Cortex of kidney (tissue), 1 donor: ENCODE measurements around the gene SPAG9.
"Not testable (repeated sequence)": the region's sequence is repeated elsewhere in the genome, so short reads cannot be mapped to it uniquely, and the experiment has no call there.

ENCODE experiments used
- DNase-seq: peaks from one replicate; lab custom pipeline; 2025; lab: John Stamatoyannopoulos, UW

SPAG9 gene

DNA sequence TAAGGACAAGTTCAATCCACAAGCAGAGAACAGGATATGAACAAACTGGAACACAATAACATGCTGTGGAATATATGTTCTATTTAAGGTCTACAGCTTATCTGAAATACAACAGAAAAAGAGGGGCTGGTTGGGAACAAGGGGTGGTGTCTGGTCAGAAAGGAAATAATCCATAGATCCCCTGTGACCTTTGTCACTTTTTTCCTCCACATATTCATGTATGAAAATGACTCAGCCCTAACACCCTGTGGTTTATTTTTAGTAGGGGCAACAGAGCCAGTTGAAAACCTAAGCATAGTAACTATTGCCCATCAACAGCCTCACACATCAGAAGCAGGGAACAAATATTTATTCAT lies 12.3 kb upstream of the SPAG9 start:
- no peak for DNase-seq

GRCh38 chr17:51128076-51128475 lies 7.4 kb upstream of the SPAG9 start:
- no peak for DNase-seq

DNA sequence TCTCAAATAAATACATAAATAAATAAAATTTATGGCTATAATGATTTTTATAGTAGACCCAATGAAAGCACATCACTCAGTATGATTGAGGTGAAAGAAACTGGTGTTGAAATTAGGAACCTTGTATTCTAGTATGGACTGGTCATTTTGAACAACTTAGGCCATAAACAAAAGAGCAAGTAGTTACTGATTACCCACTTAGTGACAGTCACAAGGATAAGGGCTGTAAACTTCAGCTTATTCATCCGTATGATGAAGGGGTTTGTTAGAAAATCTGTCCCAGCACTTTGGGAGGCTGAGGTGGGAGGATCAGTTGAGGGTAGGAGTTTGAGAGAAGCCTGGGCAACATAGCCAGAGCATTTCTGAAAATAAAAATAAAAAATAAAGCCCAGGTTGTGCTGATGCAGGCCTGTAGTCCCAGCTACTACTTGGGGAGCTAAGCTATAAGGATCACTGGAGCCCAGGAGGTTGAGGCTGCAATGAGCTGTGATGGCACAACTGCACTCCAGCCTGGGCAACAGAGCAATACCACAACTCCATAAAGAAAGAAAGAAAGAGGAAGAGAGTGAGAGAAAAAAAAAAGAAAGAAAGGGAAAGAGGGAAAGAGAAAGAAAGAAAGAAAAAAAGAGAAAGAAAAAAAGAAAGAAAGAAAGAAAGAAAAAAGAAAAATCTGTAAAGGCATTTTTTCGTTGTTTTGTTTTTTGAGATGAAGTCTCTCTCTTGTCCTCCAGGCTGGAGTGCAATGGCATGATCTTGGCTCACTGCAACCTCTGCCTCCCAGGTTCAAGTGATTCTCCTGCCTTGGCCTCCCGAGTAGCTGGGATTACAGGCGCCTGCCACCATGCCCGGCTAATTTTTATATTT lies 4.2 kb upstream of the SPAG9 start:
- DNase-seq, result no peak

GRCh38 chr17:51122473-51123115 lies 1.9 kb upstream of the SPAG9 start:
- DNase-seq, result not testable (repeated sequence)

DNA sequence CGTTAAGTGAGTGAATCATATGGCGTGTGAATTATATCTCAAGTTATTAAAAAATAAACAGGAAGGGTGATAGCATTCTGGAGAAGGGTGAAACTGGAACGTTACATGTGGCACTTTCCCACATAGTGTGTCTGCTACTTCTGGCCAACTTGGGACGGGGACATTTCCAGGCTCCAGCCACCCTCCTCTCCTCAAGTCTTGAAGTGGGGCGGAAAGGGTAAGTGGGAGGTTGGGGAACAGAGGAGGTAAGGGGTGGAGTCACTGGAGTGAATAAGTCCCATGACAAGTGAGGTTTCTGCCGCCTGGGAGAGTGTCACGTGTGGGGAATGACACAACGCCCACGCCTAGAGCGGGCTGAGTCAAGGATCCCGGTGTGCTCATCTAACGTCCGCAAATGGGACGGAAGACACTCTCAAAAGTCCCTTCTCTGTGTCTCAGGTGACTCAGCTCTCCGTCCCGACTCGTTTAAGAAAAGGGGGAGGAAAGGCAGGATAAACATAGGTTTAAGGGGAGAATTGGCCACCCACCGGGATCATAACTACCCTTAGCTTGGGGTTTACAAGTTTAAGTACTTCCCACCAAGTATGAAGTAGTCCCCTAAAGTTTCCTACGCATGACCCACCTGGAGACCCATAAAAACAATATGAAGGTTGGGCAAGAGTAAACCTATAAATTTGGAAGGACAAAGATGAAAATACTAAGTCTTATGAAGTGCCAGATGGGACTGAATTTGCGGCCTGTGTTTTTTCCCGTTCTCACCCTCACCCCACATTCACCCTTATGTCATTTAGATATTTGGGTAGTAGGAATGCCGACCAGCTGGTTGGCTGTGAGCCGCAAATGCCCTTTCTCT lies 1.2 kb upstream of the SPAG9 start:
- no peak for DNase-seq

DNA sequence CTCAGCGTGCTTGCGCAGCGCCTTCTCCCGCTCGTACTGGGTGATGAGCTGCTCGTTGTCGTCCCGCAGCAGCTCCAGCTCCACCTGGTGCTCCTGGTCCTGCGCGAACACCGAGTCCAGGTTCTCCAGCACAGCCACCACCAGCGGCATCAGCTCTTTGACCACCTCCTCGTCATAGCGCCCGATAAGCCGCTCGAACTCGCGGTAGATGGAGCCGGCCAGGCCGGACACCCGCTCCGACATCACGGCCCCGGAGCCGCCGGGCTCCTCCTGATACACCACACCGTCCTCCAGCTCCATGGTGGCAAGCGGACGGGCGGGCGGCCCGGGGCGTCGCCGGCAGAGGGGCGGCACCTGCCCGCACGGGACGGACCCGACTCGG lies 320 bp downstream of the SPAG9 start:
- DNase-seq, result no peak

DNA sequence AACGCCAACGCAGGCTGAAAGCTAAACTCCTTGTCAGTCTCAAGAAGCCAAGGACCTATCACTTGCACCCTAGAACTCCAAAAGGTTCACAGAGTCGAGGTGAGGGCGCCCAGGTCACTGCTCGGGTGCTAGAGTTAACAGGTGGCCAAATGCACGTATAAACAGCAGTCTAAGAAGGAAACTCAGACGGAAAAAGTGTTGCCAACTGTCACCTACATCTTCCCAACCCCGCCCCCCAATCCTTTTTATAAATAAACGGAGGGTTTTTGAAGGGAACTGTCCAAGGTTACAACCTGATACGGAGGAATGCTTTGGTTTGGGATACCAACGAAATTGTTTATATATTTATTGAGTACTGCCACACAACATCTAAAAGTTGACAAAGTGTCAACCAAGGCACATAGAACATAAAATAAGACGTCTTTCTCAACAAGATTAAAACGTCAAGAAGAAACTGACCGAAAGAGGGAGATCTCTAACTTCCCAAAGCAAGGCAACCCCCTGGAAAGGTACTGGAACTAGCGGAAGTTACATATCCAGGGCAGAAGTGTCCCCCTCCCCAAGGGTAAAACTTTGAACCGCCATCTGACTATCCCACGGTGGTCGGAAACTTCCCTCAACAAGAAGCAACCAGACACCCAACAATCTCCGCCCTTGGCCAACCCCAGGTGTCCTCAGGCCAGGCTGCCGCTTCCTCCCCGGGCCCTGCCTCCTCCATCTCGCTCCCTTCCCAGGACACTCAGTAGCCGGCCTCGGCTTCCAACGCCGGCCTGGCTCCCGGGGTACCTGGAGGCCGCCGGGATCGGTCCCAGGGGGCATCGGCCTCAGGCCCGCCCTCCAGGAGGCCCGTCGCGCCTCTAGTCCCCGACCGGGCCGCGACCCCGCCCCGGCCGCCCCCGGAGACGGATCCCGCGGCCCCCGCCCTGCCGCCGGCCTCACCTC lies 982 bp downstream of the SPAG9 start:
- no peak for DNase-seq

DNA sequence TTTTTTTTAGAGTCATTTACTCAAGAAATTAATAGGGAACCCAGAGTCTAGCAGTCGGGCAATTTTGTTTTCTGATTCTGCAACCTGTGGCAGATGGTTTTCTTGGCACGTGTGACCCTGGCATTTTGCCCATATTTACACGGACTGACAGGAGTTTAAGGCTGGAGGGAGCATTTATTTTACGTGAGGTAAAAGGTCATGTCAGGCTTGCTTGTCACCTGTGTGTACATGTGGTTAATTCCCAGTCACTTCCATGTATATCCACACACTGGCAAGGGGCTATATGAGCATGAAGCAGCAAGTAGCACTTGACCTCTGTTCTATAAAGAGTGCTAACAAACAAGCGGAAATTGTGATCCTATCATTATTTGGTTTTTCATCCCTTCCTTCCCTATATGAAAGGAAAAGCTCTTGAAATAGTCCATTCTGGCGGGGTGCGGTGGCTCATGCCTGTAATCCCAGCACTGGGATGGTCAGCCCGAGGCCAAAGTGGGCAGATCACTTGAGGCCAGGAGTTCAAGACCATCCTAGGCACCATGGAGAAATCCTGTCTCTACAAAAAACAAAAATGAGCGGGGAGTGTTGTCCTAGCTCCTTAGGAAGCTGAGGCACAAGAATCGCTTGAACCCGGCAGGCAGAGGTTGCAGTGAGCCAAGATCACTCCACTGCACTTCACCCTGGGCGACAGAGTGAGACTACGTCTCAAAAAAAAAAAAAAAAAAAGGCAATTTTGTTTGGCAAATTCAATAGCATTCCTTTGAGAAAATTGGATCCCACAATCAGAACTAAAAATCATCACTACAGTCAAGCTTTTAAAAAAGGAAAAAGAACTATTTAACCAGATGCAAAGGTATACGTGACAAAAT lies 2.1 kb downstream of the SPAG9 start:
- no peak for DNase-seq

GRCh38 chr17:51115179-51115578 lies 5.5 kb downstream of the SPAG9 start:
- DNase-seq, result no peak

DNA sequence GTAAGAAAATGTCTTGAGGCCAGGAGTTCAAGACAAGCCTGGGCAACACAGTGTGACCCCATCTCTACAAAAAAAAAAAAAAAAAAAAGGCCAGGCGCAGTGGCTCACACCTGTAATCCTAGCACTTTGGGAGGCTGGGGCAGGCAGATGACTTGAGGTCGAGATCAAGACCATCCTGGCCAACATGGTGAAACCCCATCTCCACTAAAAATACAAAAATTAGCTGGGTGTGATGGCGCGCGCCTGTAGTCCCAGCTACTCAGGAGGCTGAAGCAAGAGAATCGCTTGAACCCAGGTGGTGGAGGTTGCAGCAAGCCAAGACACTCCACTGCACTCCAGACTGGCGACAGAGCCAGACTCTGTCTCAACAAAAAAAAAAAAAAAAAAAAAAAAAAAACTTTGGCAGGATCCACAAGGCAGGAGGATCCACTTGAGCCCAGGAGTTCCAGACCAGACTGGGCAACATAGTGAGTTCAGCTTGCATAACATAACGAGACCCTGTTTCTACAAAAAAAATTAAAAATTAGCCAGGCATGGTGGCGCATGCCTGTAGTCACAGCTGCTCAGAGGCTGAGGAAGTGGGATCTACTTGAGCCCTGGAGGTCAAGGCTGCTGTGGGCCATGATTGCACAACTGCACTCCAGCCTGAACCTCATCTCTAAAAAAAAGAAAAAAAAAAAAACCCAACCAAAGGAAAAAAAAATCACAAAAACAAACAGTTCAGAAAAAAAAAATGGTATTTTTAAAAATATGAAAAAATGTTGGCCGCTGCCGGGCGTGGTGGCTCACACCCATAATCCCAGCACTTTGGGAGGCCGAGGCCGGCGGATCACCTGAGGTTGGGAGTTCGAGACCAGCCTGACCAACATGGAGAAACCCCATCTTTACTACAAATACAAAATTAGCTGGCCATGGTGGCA lies 8.1 kb downstream of the SPAG9 start:
- DNase-seq, result not testable (repeated sequence)

- DNase-seq, result no peak
These were observed 12.9 kb downstream of the SPAG9 start for GRCh38 chr17:51107778-51108177.

- no peak for DNase-seq
These were observed 17.2 kb downstream of the SPAG9 start for GRCh38 chr17:51103451-51103850.

DNA sequence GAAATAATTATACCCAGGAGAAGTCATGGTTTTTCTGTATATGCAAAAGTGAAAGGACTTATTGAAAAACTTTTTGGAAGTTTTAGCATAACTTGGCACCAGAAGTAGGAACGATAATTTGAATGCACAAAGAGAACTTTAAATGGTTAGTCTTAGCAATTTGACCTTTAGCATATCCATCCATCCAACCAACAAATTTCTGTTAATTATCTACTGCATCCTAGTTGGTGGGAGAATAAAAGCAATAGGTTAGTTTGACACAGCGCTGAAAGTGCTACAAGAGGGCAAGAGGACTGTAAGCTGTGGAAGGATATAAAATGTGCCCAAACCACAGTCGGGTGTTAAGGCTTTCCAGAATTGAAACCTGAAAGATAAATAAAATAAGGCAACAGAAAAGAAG lies 17.6 kb downstream of the SPAG9 start:
- no peak for DNase-seq

- DNase-seq, result no peak
These were observed 22.8 kb downstream of the SPAG9 start for GRCh38 chr17:51097708-51098446.

GRCh38 chr17:51091635-51092034 lies 29.0 kb downstream of the SPAG9 start:
- no peak for DNase-seq

DNA sequence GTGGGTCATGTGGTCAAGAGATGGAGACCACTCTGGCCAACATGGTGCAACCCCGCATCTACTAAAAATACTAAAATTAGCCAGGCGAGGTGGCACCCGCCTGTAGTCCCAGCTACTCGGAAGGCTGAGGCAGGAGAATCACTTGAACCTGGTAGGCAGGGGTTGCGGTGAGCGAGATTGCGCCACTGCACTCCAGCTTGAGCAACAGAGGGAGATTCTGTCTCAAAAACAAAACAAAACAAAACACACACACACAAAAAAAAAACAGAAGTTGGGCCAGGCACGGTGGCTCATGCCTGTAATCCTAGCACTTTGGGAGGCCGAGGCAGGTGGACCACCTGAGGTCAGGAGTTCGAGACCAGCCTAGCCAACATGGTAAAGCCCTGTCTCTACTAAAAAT lies 31.8 kb downstream of the SPAG9 start:
- DNase-seq, result not testable (repeated sequence)

- DNase-seq, result no peak
These were observed 32.4 kb downstream of the SPAG9 start for GRCh38 chr17:51088287-51088686.

- DNase-seq, result no peak
These were observed 33.5 kb downstream of the SPAG9 start for GRCh38 chr17:51087072-51087757.
